GM12878 (cell line): ENCODE measurements around the gene ZMYND15. TPM values are rescaled to one million over a fixed set of nuclear protein-coding genes. Genes with fewer than 3 reads are reported as not detected.
A peak's percentile ranks its signal among the peaks of the same experiment; 100 is the strongest.

Source experiments
- ATAC-seq: fragments of 200-7000 bp; cut with Tn5 transposase; 3 replicates; pipeline ENCODE4 v1.9.1; 2020; ENCODE audit warnings: mild to moderate bottlenecking, moderate library complexity
- BruUV-seq: library from RNA; stranded (reverse); fragments of 400-500 nt; replicated peaks from 2 replicates; lab custom pipeline; 2021; lab: Mats Ljungman, UMichigan
- CTCF ChIA-PET: fragments of 300-600 bp; sonication (Branson Sonifier 250); formaldehyde crosslinking; extraction: SDS; loops from one replicate; lab custom pipeline; 2021; ENCODE audit warnings: inconsistent platforms; lab: Yijun Ruan, JAX
- POLR2A ChIA-PET: fragments of 350-600 bp; formaldehyde crosslinking; extraction: SDS; loops from one replicate; lab custom pipeline; 2021; ENCODE audit warnings: inconsistent platforms; lab: Charles Lee
- RAD21 ChIA-PET: fragments of 300-600 bp; sonication (Branson Sonifier 250); formaldehyde crosslinking; loops from one replicate; lab custom pipeline; 2023; ENCODE audit warnings: antibody characterized with exemption; ENCODE audit not compliant: unreplicated experiment; lab: Charles Lee
- SMC1A ChIA-PET: fragments of 300-600 bp; sonication (Branson Sonifier 250); formaldehyde crosslinking; loops from one replicate; lab custom pipeline; 2023; ENCODE audit not compliant: unreplicated experiment, uncharacterized antibody; lab: Charles Lee
- DNase-seq: peaks from one replicate; pipeline ENCODE4 v3.0.0-alpha.2; 2011; ENCODE audit warnings: low read depth, low spot score
- FAIRE-seq: peaks from 3 replicates; lab custom pipeline; 2011; peaks lifted over from hg19 to GRCh38; lab: Jason Lieb, UNC
- H2AFZ ChIP-seq: 2 replicates; pipeline ENCODE4 v1.6.0; 2011; ENCODE audit warnings: low read depth, low read length, control low read depth; ENCODE audit not compliant: control insufficient read depth
- H3K27ac ChIP-seq: 2 replicates; pipeline ENCODE4 v1.5.1; 2011; ENCODE audit warnings: control low read depth; ENCODE audit not compliant: control insufficient read depth, insufficient read depth
- H3K27me3 ChIP-seq, 2 experiments: replicated peaks in 1 of 2; 2 replicates each; pipeline versions ENCODE4 v1.6.0 to v1.6.1; 2011; ENCODE audit warnings: low read length in 1 of 2; ENCODE audit not compliant: control insufficient read depth in 2 of 2, insufficient read depth in 2 of 2
- H3K36me3 ChIP-seq, 2 experiments: 2 replicates each; pipeline ENCODE4 v1.5.1; 2011; ENCODE audit warnings: low read length in 1 of 2; ENCODE audit not compliant: control insufficient read depth in 2 of 2, insufficient read depth in 2 of 2
- H3K4me1 ChIP-seq: 2 replicates; pipeline ENCODE4 v1.6.1; 2011; ENCODE audit warnings: mild to moderate bottlenecking, low read length, moderate library complexity, mixed read lengths; ENCODE audit not compliant: control insufficient read depth, insufficient read depth
- H3K4me2 ChIP-seq: 2 replicates; pipeline ENCODE4 v1.6.0; 2011; ENCODE audit warnings: control low read depth; ENCODE audit not compliant: control insufficient read depth, insufficient read depth
- H3K4me3 ChIP-seq: fragments of 200-600 bp; sonication (generic); 2 replicates; pipeline ENCODE4 v1.5.1; 2016
- H3K79me2 ChIP-seq: 2 replicates; pipeline ENCODE4 v1.6.0; 2011; ENCODE audit warnings: low read length; ENCODE audit not compliant: control insufficient read depth, insufficient read depth
- H3K9ac ChIP-seq: 2 replicates; pipeline ENCODE4 v1.8.0; 2011; ENCODE audit warnings: low read length, control low read depth, mixed read lengths; ENCODE audit not compliant: control insufficient read depth, insufficient read depth
- H3K9me3 ChIP-seq: replicated peaks from 3 replicates; pipeline ENCODE4 v1.5.1; 2011; ENCODE audit warnings: mild to moderate bottlenecking, low read length; ENCODE audit not compliant: control insufficient read depth, insufficient read depth
- H4K20me1 ChIP-seq: 2 replicates; pipeline ENCODE4 v1.6.0; 2011; ENCODE audit not compliant: control insufficient read depth, insufficient read depth
- IKZF1 ChIP-seq: fragments of 450-650 bp; conservative IDR thresholded peaks from 2 replicates; pipeline ENCODE4 v1.6.1; 2017; ENCODE audit warnings: antibody characterized with exemption, mild to moderate bottlenecking
- KAT2A ChIP-seq: conservative IDR thresholded peaks from 2 replicates; pipeline ENCODE4 v1.6.1; 2011; ENCODE audit warnings: low read depth, low read length; ENCODE audit not compliant: control insufficient read depth
- MEF2A ChIP-seq: IDR thresholded peaks from 2 replicates; pipeline ENCODE4 v1.6.1; 2011; ENCODE audit warnings: low read depth, mild to moderate bottlenecking, low read length, moderate library complexity; ENCODE audit not compliant: insufficient read depth
- MEF2B ChIP-seq: fragments of 450-650 bp; IDR thresholded peaks from 2 replicates; pipeline ENCODE4 v1.6.1; 2018; ENCODE audit warnings: mild to moderate bottlenecking, moderate library complexity; ENCODE audit not compliant: partially characterized antibody, poor library complexity, severe bottlenecking
- NRF1 ChIP-seq: conservative IDR thresholded peaks from 2 replicates; pipeline ENCODE4 v1.6.1; 2011; ENCODE audit warnings: mild to moderate bottlenecking, low read depth, low read length, improper control_type of control experiment
- RAD51 ChIP-seq: fragments of 450-650 bp; IDR thresholded peaks from 2 replicates; pipeline ENCODE4 v1.6.1; 2016; ENCODE audit warnings: moderate library complexity, mild to moderate bottlenecking, inconsistent platforms
- REST ChIP-seq: IDR thresholded peaks from 2 replicates; pipeline ENCODE4 v1.6.1; 2012; ENCODE audit warnings: mild to moderate bottlenecking, low read depth, low read length
- RFX5 ChIP-seq: IDR thresholded peaks from 2 replicates; pipeline ENCODE4 v1.6.1; 2011; ENCODE audit warnings: low read depth, low read length, improper control_type of control experiment
- SMAD1 ChIP-seq: fragments of 450-650 bp; IDR thresholded peaks from 2 replicates; pipeline ENCODE4 v1.6.1; 2018; ENCODE audit warnings: mild to moderate bottlenecking, low read depth; ENCODE audit not compliant: partially characterized antibody
- SPI1 ChIP-seq: IDR thresholded peaks from 2 replicates; pipeline ENCODE4 v1.6.1; 2011; ENCODE audit warnings: low read depth, mild to moderate bottlenecking, low read length, moderate library complexity, borderline replicate concordance; ENCODE audit not compliant: insufficient read depth
- SRF ChIP-seq, 2 experiments: IDR thresholded peaks; 2 replicates each; pipeline ENCODE4 v1.6.1; 2011; ENCODE audit warnings: low read depth in 2 of 2, low read length in 2 of 2, mild to moderate bottlenecking in 1 of 2, moderate library complexity in 1 of 2
- TARDBP ChIP-seq: IDR thresholded peaks from 2 replicates; pipeline ENCODE4 v1.6.1; 2016; ENCODE audit warnings: borderline replicate concordance
- TCF12 ChIP-seq: IDR thresholded peaks from 2 replicates; pipeline ENCODE4 v1.6.1; 2011; ENCODE audit warnings: low read depth, mild to moderate bottlenecking, low read length
- ZNF622 ChIP-seq: fragments of 450-650 bp; IDR thresholded peaks from 2 replicates; pipeline ENCODE4 v1.6.1; 2017; ENCODE audit warnings: mild to moderate bottlenecking, inconsistent platforms
- WGBS: methylation state at CpG from one replicate; pipeline ENCODE4 v1.1.6; 2016; ENCODE audit warnings: low lambda C conversion rate; ENCODE audit not compliant: insufficient replicate concordance, insufficient coverage; ENCODE audit errors: missing lambda C conversion rate; 5-methylcytosine and 5-hydroxymethylcytosine counted together
- in situ Hi-C: fragments of 300-500 bp; cut with MboI; formaldehyde crosslinking; loops from 9 replicates; pipeline ENCODE4 v1.14.3; 2018; ENCODE audit warnings: mixed read lengths
- intact Hi-C: fragments of 100-400 bp; cut with micrococcal nuclease; formaldehyde crosslinking; loops from one replicate; pipeline ENCODE4 v1.14.2; 2022; ENCODE audit not compliant: unreplicated experiment
- polyA plus RNA-seq, 11 experiments: library from polyadenylated mRNA; depleted of rRNA in 4 of 11; unstranded in 6 of 11; stranded (reverse) in 5 of 11; fragments of >200 nt; fragmentation: Nextera tagmentation in 4 of 11; fragmentation: Illumina TruSeq in 1 of 11; extraction: Ambion mirVana in 4 of 11; extraction: Trizol in 1 of 11; gene quantifications; 1 replicate in 1 of 11; 2 replicates in 10 of 11; pipeline versions ENCODE4 v1.2.1 to v1.2.3, GENCODE V29; 2011 to 2016; ENCODE audit warnings: inconsistent platforms in 2 of 11, missing spikeins in 2 of 11, low read depth in 1 of 11
- total RNA-seq, 4 experiments: library from RNA; depleted of rRNA in 3 of 4; stranded (reverse); fragments of >200 nt in 3 of 4; fragmentation: Illumina TruSeq in 1 of 4; extraction: Trizol in 1 of 4; gene quantifications; 2 replicates each; pipeline versions ENCODE4 v1.2.1 to v1.2.3, GENCODE V29; 2013 to 2021
- TF ChIP-seq, protein P1 (sequence below): fragments of 450-650 bp; IDR thresholded peaks from 2 replicates; pipeline ENCODE4 v1.6.1; 2016; ENCODE audit warnings: mild to moderate bottlenecking

ZMYND15 gene
- total and polyA plus RNA-seq, 10 of the 15 experiments (the other 5 are each of a cell fraction or from before 2014, with no cell fraction given), result 0.03 to 0.17 (median 0.06) TPM; not detected in 4

GRCh38 chr17:4733073-4733531 is 6.5 kb upstream of the ZMYND15 start (continued):
- TF ChIP-seq, protein P1, sequence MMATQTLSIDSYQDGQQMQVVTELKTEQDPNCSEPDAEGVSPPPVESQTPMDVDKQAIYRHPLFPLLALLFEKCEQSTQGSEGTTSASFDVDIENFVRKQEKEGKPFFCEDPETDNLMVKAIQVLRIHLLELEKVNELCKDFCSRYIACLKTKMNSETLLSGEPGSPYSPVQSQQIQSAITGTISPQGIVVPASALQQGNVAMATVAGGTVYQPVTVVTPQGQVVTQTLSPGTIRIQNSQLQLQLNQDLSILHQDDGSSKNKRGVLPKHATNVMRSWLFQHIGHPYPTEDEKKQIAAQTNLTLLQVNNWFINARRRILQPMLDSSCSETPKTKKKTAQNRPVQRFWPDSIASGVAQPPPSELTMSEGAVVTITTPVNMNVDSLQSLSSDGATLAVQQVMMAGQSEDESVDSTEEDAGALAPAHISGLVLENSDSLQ, result peak; percentile 67
- TF ChIP-seq SRF (IDR thresholded peaks at IDR 0.05; ENCODE audit: low read depth in 2 of 2, low read length in 2 of 2) (0 out of 4 replicates have a peak, but pooled peaks of 1 of the 2 experiments have one; percentile 6), SPI1 (peak; percentile 96), IKZF1 (peak; percentile 59)

GRCh38 chr17:4734857-4735475 is 4.7 kb upstream of the ZMYND15 start:
- H3K4me3 ChIP-seq, result no peak overlapping the region
- no peaks in the 10 kb centered on the region for H3K9me3 ChIP-seq
- ChIA-PET POLR2A (no interaction called here), CTCF (interaction anchor here (1.8 to 3.0 kb wide), 2 partner anchors 55 kb away, joined by 10 to 16 read pairs; partner anchors contain the start of gene GLTPD2), SMC1A (interaction anchor here (1.6 kb wide), 1 partner anchor 55 kb away, joined by 4 read pairs; no protein-coding TSS in a partner anchor), RAD21 (no interaction called here)
- H3K36me3 ChIP-seq, result no peaks in the 10 kb centered on the region
- intact Hi-C loops (loop anchor here (5.0 to 10.0 kb wide), 2 partner anchors 50 to 167 kb away; partner anchors contain the start of genes CHRNE, GLTPD2 and VMO1), in situ Hi-C loops (no loop called here)
- H3K4me1 ChIP-seq, result peaks cover 22% of the 10 kb centered on the region
- TF ChIP-seq TCF12, result no peak
- no peak for TF ChIP-seq KAT2A
- TF ChIP-seq NRF1, result no peak
- no peak for TF ChIP-seq RAD51
- TF ChIP-seq RFX5, result no peak
- TF ChIP-seq MEF2B, result no peak
- TF ChIP-seq REST, result no peak
- TF ChIP-seq ZNF622, result no peak
- no peak for TF ChIP-seq TARDBP
- TF ChIP-seq MEF2A, result no peak
- no peak for TF ChIP-seq SMAD1
- FAIRE-seq (no peak), DNase-seq (no peak), ATAC-seq (no peak)
- H3K4me2 ChIP-seq, result no peak overlapping the region
- H3K27me3 ChIP-seq, result peaks cover 7 to 9% of the 10 kb centered on the region in 2 experiments; a peak in 3 of 4 replicates
- no TSS peak for BruUV-seq
- H2AFZ ChIP-seq, result no peak overlapping the region
- 69% methylated on average over 8 of the region's 8 CpGs for WGBS
- H3K9ac ChIP-seq, result no peak overlapping the region
- H3K27ac ChIP-seq, result no peak overlapping the region
- H4K20me1 ChIP-seq, result no peaks in the 10 kb centered on the region
- H3K79me2 ChIP-seq, result peaks cover 4% of the 10 kb centered on the region
